Psoas muscle (tissue), 8 donors: ENCODE data around the gene SH3RF2. TPM values are rescaled to one million over a fixed set of nuclear protein-coding genes. Genes with fewer than 3 reads are reported as not detected.
A peak's percentile ranks its signal among the peaks of the same experiment; 100 is the strongest.

Source experiments
- ATAC-seq, 4 donors: fragments of 200-7000 bp; cut with Tn5 transposase; one replicate each; pipeline ENCODE4 v1.9.1; 2020; ENCODE audit warnings: moderate library complexity in 3 of 4, mild to moderate bottlenecking in 2 of 4
- DNase-seq, 2 donors: peaks; one replicate each; pipeline ENCODE4 v3.0.0-alpha.2; 2020
- H3K27ac ChIP-seq: fragments of 200-600 bp; one replicate; pipeline ENCODE4 v1.8.0; 2022
- H3K27me3 ChIP-seq, 3 donors: fragments of 200-600 bp in 1 of 3; one replicate each; pipeline versions ENCODE4 v1.6.1 to v1.8.0; 2013 to 2022; ENCODE audit warnings: low read length in 2 of 3, mild to moderate bottlenecking in 2 of 3, moderate library complexity in 1 of 3; ENCODE audit not compliant: insufficient read depth in 3 of 3
- H3K36me3 ChIP-seq, 2 donors: fragments of 200-600 bp in 1 of 2; one replicate each; pipeline versions ENCODE4 v1.6.1 to v1.8.0; 2013 to 2022; ENCODE audit warnings: low read depth in 1 of 2, mild to moderate bottlenecking in 1 of 2, moderate library complexity in 1 of 2; ENCODE audit not compliant: insufficient read depth in 1 of 2
- H3K4me1 ChIP-seq: fragments of 200-600 bp; one replicate; pipeline ENCODE4 v1.8.0; 2022
- H3K4me3 ChIP-seq: fragments of 200-600 bp; one replicate; pipeline ENCODE4 v1.8.0; 2022; ENCODE audit warnings: mild to moderate bottlenecking
- H3K9me3 ChIP-seq: fragments of 200-600 bp; one replicate; pipeline ENCODE4 v1.8.0; 2022
- CTCF ChIP-seq: fragments of 200-600 bp; IDR thresholded peaks from one replicate; pipeline ENCODE4 v1.8.0; 2022; ENCODE audit warnings: antibody characterized with exemption
- WGBS, 3 donors: extraction: QIAGEN DNeasy Blood & Tissue Kit; methylation state at CpG; one replicate each; pipeline versions ENCODE4 v1.1.6 to v1.1.7; 2013; 5-methylcytosine and 5-hydroxymethylcytosine counted together
- intact Hi-C, 2 donors: fragments of 100-400 bp; cut with DNase I; formaldehyde crosslinking; loops; one replicate each; pipeline versions ENCODE4 v1.11.0 to v1.14.2; 2022
- polyA plus RNA-seq, 3 donors: library from polyadenylated mRNA; stranded (reverse); fragments of 200-250 nt; gene quantifications; one replicate each; pipeline ENCODE4 v1.2.3, GENCODE V29; 2013
- total RNA-seq, 4 donors: library from RNA; stranded (reverse); fragmentation: NEBNext Ultra II Directional in 2 of 4; extraction: Animal tissue kit (Norgen Biotek cat#: 25700) in 2 of 4; gene quantifications; one replicate each; pipeline versions ENCODE4 v1.2.1 to v1.2.4, GENCODE V29; 2021 to 2023
- donor health status: healthy with polysubstance abuse.
- donor health status: DM: no; HTN: no; CAD: no; lungs with moderate emphysema.
- donor health status: Bipolar disorder and iron deficiency.
- donor health status: healthy.
- donor health status: DM: yes; HTN: yes; CAD: no.
- donor health status: DM: no; HTN: no; CAD: no.
- donor health status: DM: no; HTN: no; CAD: no.
- donor health status: DM: yes; HTN: yes; CAD: no.

The SH3RF2 gene
- total and polyA plus RNA-seq, 7 donors = 1.1 to 64.1 (median 24.3) TPM

DNA sequence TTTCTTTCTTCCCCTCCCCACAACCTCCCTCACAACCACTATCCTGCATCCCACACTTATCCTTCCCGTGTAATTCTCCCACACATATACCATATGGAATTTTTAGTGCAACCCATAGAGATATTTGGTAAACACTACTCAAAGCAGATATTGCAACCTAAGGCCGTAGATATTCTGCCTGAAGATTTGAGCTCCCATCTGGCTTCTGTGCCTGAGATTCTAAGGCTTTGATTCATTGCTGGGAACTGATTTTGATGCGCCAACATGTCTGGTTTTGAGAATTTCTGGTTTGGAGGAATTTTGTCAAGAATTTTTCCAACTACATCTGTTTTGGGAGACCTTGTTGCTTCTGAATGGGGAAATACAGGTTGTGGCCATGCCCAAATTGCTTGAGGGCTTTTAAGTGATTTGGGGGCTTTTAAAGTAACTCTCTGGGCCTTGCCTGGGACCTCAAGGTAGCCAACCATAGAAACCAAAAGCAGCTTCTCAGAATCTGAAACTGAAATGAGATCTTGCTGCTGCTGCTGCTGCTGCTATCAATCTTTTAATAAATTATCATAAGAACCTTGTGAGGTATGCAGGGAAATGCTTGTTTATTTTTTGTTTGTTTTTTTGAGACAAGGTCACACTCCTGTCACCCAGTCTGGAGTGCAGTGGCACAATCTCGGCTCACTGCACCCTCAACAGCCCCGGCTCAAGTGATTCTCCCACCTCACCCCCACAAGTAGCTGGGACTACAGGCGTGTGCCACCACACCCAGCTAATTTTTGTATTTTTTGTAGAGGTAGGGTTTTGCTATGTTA is 132.8 kb downstream of the SH3RF2 start:
- ATAC-seq = no peak
- intact Hi-C loops = no loop called here
- no peak overlapping the region for H3K27ac ChIP-seq
- H3K36me3 ChIP-seq = peaks cover 0 to 6% of the 10 kb centered on the region in 2 donors
- H3K4me3 ChIP-seq = no peak overlapping the region
- no peaks in the 10 kb centered on the region for H3K4me1 ChIP-seq
- DNase-seq = no peak
- no peak for TF ChIP-seq CTCF
- 93 to 96% (median 95%) methylated on average over 6 of the region's 6 CpGs for WGBS, 3 donors
- no peaks in the 10 kb centered on the region for H3K27me3 ChIP-seq
- H3K9me3 ChIP-seq = no peaks in the 10 kb centered on the region

DNA sequence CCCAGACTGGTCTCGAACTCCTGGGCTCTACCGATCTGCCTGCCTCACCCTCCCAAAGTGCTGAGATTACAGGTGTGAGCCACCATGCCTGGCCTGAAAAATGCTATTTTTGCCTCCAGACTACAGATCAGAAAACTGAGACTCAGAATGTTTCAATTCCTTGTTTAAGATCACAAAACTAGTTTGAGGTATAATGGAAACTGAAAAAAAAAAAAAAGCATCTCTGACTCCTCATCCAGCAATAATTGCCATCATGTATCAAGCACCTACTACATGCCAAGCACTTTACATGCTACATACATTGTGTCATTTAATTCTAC is 133.4 kb downstream of the SH3RF2 start:
- WGBS, 3 donors = 97 to 100% (median 98%) methylated on average over 2 of the region's 2 CpGs
- no peaks in the 10 kb centered on the region for H3K27me3 ChIP-seq
- no peaks in the 10 kb centered on the region for H3K9me3 ChIP-seq
- H3K4me3 ChIP-seq = no peak overlapping the region
- DNase-seq (no peak), ATAC-seq (no peak)
- intact Hi-C loops = no loop called here
- no peak for TF ChIP-seq CTCF
- H3K27ac ChIP-seq = no peak overlapping the region
- no peaks in the 10 kb centered on the region for H3K4me1 ChIP-seq
- H3K36me3 ChIP-seq = peaks cover 0 to 6% of the 10 kb centered on the region in 2 donors

DNA sequence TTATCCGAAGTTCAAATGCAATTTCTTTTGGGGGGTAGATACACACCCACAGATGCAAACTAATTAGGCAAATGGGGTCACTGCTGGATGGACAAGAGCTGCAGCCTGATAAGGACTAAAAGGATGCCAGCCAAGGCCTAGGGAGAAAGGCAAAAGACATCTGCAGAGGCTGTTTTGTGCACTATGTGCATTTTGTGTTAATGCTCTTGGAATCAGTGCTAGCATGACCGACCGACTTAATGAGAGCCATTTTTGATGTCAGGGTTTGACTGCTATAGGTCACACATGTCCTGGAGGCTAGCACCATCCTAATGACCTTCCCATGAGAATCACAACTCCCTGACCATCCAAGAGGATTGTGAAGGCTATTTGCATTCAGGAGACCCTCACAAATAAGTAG is 134.4 kb downstream of the SH3RF2 start:
- H3K9me3 ChIP-seq = no peaks in the 10 kb centered on the region
- DNase-seq (no peak), ATAC-seq (no peak)
- no peak overlapping the region for H3K27ac ChIP-seq
- H3K27me3 ChIP-seq = no peaks in the 10 kb centered on the region
- 89 to 93% (median 90%) methylated on average over 3 of the region's 3 CpGs for WGBS, 3 donors
- H3K4me3 ChIP-seq = no peak overlapping the region
- H3K36me3 ChIP-seq = peaks cover 0 to 5% of the 10 kb centered on the region in 2 donors
- intact Hi-C loops = no loop called here
- TF ChIP-seq CTCF = no peak
- no peaks in the 10 kb centered on the region for H3K4me1 ChIP-seq

- DNase-seq (no peak), ATAC-seq (peak in 2 of 4 donors; percentile 40 to 50)
- peaks cover 0 to under 1% of the 10 kb centered on the region in 2 donors for H3K36me3 ChIP-seq
- no peaks in the 10 kb centered on the region for H3K27me3 ChIP-seq
- no peak overlapping the region for H3K27ac ChIP-seq
- no peak overlapping the region for H3K4me3 ChIP-seq
- no peaks in the 10 kb centered on the region for H3K4me1 ChIP-seq
- intact Hi-C loops = no loop called here
- no peaks in the 10 kb centered on the region for H3K9me3 ChIP-seq
- WGBS, 3 donors = 33 to 63% (median 56%) methylated on average over 4 of the region's 4 CpGs
- no peak for TF ChIP-seq CTCF
Measured at GRCh38 chr5:146071171-146071570, 134.8 kb downstream of the SH3RF2 start.

DNA sequence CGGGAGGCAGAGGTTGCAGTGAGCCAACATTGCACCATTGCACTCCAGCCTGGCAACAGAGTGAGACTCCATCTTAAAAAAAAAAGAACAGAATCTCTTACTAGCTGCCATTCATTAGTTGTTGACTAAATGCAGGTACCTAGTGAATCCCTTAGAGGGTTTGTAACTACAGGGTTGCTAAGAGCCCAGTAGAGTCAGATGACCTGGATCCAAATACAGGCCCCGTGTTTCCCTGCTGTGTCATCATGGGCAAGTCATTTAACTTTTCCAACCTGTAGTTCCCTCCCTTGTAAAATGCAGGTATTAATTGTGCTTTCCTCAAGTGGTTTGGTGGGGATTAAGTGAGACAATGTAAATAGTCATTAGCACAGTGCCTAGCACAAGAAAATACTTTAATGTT is 136.2 kb downstream of the SH3RF2 start:
- TF ChIP-seq CTCF = no peak
- Histone ChIP-seq H3K27ac (no peak overlapping the region), H3K4me3 (no peak overlapping the region), H3K36me3 (no peaks in the 10 kb centered on the region), H3K27me3 (no peaks in the 10 kb centered on the region), H3K4me1 (no peaks in the 10 kb centered on the region), H3K9me3 (no peaks in the 10 kb centered on the region)
- DNase-seq (no peak), ATAC-seq (no peak)
- WGBS, 3 donors = 67 to 98% (median 78%) methylated on average over 2 of the region's 2 CpGs
- intact Hi-C loops = no loop called here
